AG08396 (cell line): ENCODE measurements around the gene KIF5B.
"Not testable (repeated sequence)": the region's sequence is repeated elsewhere in the genome, so short reads cannot be mapped to it uniquely, and the experiment has no call there.

Source experiments
- DNase-seq: peaks from one replicate; pipeline ENCODE4 v3.0.0; 2012; ENCODE audit warnings: low spot score, mixed read lengths

KIF5B gene

DNA sequence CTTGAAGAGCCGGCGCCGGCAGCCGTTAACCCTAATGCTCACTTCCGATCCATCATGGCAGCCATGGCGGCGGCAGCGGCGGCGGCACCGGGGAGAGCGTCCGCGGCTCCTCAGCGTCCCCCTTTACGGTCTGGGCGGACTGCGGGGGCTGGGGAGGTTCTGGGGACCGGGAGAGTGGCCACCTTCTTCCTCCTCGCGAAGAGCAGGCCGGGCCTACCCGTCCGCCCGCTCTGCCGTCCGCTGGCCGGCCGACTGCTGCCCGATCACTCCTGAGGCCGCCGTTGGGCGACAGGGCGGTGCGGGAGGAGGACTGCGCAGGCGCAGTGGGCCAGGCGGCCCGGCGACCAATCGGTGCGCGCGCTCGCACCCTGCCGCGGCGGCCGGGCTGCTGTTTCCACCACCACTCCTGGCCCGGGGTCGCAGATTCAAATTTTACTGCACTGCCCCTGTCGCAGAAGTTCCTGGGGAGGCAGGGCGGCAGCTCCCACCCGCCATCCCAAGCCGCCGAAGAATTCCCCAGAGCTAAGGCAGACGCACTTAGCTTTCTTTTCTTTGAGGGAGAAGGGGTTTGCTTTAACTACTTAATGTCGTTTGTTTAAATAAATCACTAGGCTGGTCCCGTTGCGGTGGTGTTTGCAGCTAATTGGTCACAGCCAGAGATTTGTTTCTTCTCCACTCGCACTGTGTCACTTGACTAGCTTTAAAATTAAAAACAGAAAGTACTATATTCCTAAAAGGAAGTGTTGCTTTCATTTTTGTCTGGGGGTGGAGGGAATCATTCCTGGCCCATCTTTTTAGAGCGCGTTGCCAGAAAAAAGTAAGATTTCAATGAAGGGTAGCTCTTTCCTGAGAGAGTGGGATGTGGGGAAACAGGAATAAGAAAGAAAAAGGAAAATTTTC is at the start of gene KIF5B:
Gene KIF5B (minus strand): TSS at position 290 of the 900 bp plus-strand sequence. CDS start 452 bp downstream, outside the sequence.
- peak; percentile 99 for DNase-seq

DNA sequence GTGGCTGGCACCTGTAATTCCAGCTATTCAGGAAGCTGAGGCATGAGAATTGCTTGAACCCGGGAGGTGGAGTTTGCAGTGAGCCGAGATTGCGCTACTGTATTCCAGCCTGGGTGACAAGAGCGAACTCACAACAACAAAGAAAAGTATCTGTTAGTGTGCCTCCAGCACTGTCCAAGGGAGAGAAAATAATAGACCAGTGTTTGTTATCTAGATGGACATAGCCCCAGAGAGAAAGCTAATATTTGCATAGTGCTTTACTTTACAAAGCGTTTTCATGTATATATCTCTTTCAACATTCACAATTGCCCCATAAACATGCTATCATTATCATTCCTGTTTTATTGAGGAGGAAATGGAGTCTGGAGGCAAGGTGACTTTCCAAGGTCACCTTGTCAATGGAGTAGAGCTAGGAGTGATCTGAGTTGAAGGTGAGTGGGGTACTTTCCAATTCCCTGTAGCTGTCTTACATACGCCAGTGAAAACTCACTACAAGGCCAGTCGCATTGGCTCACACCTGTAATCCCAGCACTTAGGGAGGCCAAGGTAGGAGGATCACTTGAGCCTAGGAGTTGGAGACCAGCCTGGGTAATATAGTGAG is 49.7 kb upstream of the KIF5B start:
- no peak for DNase-seq

DNA sequence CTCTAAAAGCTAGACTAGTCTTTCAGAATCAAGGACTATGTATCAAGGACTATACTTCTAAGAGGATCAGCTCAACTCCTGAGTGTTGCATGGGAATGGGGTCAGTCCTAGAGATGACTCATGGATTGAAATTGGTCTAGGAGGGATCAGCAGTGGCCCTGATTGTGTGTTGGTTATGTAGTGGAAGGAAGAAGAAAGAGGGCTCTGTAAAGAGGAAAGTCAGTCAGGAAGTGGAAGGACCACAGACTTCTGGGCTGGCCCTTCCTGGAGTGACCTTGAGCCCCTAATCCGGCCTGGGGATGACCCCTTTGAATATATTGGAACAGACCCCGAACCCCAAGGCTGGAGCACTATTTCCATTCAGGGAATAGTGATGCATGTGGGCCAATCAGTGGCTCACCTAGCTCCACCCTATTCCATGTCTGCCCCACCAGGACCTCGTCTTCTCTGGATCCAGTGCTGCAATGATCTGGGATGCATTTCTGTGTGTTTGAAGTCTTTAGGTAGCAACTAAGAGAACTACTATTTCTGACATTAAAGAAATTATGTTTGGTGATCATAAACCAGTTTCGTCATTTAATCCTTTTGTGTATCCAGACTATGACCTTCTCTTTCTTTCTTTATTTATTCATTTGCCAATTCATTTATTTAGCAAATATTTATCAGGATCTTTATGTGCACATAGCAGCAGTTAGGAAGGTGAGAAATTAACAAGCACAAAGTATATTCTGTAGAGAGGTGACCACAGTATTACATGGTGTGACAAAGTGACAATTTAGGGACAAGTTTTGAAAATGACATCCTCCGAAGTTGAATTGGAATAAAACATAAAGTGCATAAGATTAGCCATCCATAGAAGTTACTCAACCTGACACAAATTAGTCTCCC is 48.6 kb upstream of the KIF5B start:
- peak; percentile 16 for DNase-seq

DNA sequence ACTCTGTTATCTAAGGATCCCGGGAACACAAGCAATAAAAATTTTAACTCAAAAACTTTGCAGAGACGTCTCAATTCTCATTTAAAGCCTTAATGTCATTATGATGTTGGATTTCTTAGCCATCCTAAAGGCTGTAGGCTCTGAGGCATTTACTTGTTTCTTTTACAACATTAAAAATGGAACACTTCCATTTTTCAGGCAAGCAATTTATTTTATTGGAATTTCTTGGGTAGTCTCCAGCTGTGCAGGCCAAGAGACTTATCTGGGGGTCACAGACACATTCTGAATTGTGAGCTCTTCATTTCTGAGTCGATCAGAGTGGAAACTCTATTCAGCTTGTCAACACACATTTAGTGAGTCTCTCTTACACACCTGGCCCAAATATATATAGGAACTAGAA is 48.0 kb upstream of the KIF5B start:
- no peak for DNase-seq

DNA sequence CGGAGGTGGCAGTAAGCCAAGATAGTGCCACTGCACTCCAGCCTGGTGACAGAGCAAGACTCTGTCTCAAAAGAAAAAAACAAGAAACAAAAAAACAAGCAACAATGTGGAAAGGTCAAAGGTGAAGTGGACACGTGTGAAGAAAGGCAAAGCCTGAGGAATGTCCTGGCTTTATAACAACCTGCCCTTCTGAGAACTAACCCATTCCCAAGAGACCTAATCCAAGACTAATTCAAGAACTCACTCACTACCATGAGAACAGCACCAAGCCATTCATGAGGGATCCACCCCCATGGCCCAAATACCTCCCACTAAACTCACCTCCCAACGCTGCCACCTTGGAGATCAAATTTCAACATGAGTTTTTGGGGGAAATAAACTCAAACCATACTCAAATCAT is 47.5 kb upstream of the KIF5B start:
- DNase-seq, result no peak

DNA sequence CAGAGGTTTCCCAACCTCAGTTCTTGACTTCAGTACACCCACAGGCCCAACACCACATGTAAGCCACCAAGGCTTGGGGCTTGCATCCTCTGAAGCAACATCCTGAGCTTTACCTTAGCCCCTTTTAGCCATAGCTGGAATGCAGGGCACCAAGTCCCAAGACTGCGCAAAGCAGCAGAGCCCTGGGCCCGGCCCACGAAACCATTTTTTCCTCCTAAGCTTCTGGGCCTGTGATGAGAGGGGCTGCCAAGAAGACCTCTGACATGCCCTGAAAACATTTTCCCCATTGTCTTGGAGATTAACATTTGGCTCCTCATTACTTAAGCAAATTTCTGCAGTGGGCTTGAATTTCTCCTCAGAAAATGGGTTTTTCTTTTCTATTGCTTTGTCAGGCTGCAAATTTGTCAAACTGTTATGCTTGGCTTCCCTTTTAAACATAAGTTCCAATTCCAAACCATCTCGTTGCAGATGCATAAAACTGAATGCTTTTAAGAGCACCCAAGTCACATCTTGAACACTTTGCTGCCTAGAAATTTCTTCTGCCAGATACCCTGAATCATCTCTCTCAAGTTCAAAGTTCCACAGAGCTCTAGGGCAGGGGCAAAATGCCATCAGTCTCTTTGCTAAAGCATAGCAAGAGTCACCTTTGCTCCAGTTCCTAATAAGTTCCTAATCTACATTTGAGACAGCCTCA is 42.5 kb upstream of the KIF5B start:
- not testable (repeated sequence) for DNase-seq

DNA sequence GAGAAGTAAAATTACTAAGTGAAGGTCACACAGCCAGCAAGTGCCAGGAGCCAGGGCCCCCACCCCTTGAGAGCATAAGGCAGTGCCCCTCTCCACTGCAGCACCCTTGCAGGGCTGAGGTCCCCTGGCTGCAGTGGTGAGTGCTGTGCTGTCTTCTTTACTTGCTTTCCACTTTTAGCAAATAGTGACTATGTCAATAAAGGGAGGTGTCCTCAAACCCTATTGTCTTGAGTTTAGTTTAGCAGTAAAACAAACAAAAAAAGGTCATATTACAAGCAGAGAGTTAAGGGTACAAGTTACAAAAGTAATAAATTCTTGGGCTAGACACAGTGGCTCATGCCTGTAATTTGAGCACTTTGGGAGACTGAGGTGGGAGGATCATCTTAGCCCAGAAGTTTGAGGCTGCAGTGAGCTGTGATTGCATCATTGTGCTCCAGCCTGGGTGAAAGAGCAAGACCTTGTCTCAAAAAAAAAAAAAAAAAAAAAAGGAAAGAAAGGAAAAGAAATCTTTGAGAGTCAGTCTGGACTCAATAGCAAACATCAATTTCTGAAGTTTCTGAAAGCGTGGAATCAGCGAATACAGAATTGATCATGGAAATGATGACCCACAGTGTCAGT is 39.0 kb upstream of the KIF5B start:
- no peak for DNase-seq

DNA sequence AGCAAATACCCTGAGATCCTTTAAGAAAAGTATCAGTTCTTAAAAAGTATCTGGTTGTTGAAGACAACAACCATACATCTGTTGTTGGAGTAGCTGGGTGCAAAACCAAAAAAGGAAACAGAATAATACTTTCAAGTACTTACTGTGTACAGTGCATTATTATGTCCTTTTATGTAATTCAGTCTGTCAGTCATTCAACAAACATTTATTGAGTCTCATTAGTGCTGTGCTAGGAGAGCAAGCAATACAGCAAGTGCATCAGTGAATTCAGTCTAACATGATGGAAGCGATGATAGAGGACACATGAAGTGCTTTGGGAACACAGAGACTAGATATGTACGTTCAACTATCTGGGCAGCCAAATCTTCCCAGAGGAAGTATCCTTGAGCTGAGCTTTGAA is 37.4 kb upstream of the KIF5B start:
- no peak for DNase-seq

DNA sequence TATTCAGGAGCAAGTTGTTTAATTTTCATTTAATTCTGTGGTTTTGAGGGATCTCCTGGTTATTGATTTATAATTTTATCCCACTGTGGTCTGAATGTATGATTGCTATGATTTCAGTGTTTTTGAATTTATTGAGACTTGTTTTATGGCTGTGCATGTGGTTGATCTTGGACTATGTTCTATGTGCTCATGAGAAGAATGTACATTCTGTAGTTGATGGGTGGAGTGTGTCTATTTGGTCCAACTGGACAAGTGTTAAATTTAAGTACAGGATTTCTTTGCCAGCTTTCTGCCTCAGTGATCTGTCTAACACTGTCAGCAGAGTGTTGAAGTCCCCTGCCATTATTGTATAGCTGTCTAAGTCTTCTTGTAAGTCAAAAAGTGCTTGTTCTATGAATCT is 34.8 kb upstream of the KIF5B start:
- DNase-seq, result no peak

DNA sequence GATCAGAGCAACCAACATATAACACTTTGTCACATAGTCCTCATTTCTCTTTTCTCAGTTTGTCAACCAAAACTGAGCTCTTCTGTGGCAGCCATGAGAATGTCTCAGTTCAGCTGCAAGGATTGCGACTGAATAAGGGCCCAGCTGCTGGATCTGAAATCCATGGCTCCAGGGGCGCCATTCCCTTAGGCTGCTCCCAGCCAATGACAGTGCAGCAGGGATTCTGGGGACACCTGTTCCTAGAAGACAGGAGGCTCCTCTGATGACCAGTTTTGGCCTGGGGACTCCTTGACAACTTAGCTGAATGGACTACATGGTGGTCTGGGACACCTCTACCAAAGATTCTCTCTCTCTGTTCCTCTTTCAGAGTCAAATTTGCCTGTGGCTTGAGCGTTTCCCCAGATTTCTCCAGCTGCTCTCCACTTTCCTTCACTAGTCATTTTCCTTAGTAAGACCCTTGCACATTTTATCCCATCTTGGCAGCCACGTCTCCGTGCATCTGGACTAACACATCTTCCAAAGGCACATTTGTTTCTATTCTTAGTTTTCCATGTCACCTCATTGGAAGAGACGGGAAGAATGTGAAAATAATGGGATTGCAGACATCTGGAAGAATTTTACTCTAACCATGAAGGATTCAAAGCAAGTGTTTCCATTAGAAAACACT is 28.1 kb upstream of the KIF5B start:
- no peak for DNase-seq

DNA sequence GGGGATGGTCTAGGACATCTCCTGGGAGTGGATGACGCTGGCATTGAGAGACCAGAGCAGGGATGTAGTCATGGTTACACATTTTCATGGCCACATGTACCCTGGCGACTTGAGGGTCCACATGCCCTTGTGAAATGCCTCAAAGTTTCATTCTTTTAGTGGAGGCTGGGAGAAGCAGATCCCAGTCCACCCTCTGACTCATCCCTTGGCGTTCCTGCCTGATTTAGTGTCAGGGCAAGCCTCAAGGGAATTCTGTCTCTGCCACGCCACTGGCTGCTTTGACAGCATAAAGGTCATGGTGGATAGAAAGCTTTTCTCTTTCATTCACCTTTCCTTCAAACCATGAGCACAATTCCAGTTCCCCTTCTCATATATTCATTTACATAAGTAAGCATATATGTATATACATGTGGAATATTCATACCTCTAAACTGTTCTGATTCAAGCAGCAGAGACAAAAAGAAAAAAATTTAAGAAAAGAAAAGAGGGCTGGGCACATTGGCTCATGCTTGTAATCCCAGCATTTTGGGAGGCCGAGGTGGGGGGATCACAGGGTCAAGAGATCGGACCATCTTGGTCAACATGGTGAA is 21.8 kb upstream of the KIF5B start:
- peak; percentile 69 for DNase-seq

DNA sequence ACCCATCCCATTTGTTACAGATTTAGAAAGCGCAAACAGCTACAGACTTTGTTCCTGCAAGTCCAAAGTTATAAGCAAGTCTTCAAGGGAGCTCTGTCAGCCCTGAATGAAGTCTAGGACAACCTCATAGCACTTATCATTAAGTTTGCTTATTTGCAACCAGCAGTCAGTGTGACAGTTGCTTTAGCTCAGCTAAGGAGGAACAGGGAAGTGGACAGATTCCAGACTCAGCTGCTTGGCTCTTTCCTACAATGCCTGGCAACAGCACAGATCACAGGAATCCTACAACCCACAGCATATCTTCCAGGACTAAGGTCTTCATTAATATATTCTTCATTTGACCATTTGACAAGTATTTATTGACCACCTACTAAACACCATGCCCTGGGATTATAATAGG is 17.4 kb upstream of the KIF5B start:
- DNase-seq, result peak; percentile 13

DNA sequence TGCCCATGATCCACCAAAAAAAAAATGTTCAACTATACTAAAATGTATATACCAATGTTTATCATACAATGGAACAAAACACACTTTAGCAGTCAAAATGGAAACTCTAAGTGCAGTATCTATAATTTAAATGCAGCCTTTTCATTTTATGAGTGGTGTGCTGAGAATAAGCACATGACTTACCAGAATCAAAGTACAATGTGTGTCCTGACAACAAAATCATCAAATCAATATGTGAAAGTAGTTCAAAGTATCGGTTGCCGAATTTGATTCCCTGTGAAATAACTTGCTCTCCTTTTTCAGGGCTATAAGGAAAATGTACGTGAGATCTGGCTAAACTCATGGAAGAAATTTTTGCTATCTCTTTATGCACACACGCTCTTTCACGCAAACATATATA is 16.9 kb upstream of the KIF5B start:
- no peak for DNase-seq

DNA sequence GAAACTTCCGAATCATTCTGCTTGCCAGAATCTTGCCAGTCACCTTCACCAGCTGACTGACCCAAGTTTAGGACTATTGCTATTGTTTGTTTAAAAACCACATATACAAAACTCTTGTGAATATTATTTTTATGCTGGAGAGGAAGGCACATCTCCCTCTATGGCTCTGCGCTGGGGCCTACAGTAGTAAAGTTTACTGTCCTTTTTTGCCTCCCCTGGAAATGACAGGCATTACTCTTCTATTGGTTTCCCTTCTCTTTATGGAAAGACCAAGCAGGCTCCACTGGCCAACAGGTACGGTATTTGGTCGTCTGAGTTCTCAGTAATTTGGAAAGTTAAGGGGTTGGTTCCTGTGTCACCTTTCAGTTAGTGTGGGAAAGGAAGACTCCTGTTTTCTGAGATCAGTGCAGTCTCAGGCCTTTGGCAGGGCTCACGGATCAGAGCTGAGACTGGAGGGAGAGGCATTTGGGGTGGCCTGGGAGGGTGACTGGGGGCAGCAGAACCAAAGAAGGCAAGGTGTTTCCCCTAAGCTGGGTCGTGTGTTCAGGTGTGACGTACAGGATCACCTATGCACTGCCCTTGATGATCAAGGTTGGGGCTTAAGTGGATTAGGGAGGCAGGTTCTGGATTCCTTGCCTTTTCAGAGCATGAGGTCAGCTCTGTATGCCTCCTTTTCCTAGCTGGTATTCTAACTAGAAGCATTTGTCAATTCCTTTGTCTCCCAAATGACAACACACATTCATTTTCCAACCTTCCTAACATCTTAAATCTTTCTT is 16.0 kb upstream of the KIF5B start:
- no peak for DNase-seq

DNA sequence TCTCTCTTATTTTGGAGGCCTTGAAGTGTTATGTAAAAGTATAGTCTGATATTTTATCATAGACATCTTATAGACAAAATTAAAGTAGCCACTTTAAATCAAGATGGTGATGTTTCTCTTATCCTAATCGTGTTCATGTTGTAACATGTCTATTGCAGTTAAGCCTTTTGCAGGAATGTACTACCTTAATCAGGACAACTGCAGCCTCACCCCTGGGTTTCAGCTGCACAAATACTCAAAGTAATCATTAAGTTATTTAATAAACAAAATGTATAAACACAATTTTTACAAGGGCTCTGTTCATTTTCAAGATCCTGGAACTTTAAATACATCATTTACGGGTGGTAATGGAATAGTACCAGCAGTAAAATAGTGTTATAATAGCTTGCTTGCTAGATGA is 14.4 kb upstream of the KIF5B start:
- no peak for DNase-seq

DNA sequence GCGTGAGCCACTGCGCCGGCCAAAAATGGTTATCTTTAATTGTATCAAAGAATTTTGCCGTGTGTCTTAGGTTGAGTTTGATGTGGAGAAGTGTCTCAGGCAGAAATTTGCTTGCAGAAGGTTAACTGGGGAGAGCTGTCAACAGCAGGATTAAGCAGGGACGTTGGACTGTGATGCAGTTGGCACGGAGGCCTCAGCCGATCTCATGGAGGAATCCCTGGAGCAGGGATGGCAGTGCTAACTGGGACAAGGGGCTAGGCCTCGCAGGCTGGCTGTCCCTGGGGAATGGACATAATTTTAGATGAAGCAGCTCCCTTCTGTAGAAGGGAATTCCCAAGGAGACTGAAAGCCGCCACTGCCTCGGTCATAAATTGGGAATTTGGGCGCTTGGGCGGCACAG is 12.3 kb upstream of the KIF5B start:
- no peak for DNase-seq

DNA sequence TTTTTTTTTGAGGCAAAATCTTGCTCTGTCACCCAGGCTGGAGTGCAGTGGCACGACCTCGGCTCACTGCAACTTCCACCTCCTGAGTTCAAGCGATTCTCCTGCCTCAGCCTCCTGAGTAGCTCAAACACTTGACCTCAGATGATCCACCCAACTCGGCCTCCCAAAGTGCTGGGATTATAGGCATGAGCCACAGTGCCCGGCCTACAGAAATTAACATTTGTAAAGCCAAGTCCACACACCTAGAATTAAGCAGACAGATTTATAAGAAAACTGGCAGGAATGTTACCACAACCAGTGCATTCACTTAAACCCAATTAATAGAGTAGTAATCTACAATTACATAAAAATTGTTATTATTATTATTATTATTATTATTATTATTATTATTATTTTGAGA is 11.7 kb upstream of the KIF5B start:
- not testable (repeated sequence) for DNase-seq

DNA sequence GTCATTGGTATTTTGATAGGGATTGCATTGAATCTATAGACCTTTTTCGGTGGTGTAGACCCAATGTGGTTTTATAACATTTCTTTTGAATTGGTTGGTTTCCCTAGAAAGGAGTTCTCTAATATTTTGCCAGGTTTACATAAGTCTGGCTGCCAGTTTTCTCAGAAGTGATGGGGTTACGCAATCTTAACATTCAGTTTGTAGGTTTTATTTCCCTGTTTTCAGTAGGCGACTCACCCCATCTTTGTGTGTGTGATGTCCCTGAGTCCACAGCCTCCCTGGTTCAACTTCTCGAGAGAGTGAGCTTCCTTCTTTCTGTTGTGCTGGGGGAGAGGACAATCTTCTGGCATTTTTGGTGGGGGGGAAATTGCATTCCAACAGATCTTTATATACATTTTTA is 9.6 kb upstream of the KIF5B start:
- peak; percentile 39 for DNase-seq

DNA sequence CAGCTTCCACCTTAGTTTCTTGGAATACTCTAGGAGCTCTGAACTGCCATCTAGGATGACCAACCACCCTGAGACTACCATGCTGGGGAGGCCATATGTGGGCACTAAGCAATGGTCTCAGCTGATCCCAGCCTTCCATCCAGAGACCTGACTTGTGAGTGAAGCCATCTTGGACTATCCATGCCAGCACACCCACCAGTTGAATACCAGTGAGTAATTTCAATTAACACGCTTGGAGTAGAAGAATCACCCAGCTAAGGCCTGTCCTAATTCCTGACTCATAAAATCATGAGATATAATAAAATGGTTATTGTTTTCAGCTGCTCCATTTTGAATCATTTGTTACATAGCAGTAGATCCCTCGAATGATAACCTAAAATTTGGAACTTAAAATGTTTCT is 5.2 kb upstream of the KIF5B start:
- no peak for DNase-seq

DNA sequence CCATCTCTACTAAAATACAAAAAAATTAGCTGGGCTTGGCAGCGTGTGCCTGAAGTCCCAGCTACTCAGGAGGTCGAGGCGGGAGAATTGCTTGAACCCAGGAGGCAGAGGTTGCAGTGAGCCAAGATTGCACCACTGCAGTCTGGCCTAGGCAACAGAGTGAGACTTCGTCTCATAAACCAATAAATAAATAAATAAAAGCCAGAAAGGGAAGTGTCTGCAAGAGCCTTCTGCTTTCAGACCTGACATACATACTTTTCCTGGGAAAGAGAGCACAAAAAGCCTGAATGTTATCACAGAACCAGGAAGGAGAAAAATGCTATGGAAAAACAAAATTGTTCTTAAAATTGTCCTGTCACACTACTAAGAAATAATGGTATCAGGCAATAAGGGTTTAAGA is 4.1 kb upstream of the KIF5B start:
- no peak for DNase-seq
